Bladder microvascular endothelial cell (primary cell): Measurements from ENCODE around the gene CREB5. TPM values are rescaled to one million over a fixed set of nuclear protein-coding genes. Genes with fewer than 3 reads are reported as not detected.

ENCODE experiments used
- total RNA-seq: library from RNA; depleted of rRNA; stranded (reverse); fragments of >200 nt; gene quantifications from 2 replicates; pipeline ENCODE4 v1.2.3, GENCODE V29; 2014

CREB5 gene
- 2.1 and 12.5 TPM in 2 replicates for total RNA-seq

DNA sequence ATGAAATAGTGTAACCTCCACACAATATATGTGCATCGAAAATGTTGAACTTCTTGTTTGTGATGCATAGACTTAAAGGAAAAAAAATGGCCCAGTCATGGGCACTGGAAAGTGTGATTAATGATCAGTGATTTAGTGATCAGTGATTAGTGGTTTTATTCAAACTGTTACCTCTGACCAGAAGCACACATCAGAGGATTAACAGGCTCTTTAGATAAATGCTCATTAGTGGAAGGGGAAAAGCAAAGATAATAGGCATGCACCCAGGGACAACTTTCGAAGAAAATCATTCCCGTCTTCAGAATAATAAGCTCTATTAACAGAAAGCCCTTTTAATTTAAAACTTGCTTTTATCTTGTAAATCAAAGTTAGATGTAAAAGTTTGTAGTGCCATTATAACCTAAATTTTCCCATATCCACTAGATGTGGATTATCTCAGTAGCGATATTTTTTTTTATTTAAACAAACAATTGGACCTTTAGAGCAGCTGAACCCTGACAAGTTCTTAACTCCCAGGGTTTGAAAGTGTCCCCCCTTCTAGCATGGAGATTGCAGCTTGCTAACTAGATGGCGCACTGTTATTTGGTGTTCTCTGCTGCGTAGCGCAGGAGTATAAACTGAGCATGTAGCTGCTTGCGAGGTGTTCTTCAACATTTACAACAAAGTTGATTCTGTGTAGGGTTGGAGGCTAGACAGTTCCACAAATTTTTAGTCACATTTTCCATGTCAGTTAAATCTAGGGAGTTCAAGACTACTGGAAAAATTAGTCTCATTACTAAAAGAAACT, at the start of gene CREB5:
CREB5 (plus strand) TSS at position 643 of the 787 bp plus-strand sequence. CDS start 397 bp downstream, outside the sequence.

Other genes with a start within 250 kb of the CREB5 start
- 2.9 and 5.7 TPM in 2 replicates for gene JAZF1, start 231.7 kb upstream of the CREB5 start, total RNA-seq